Measurements from ENCODE around the gene RUVBL1. TPM values are rescaled to one million over a fixed set of nuclear protein-coding genes. Genes with fewer than 3 reads are reported as not detected.

RUVBL1 gene
- total RNA-seq, 1 donor: 6.2 TPM

DNA sequence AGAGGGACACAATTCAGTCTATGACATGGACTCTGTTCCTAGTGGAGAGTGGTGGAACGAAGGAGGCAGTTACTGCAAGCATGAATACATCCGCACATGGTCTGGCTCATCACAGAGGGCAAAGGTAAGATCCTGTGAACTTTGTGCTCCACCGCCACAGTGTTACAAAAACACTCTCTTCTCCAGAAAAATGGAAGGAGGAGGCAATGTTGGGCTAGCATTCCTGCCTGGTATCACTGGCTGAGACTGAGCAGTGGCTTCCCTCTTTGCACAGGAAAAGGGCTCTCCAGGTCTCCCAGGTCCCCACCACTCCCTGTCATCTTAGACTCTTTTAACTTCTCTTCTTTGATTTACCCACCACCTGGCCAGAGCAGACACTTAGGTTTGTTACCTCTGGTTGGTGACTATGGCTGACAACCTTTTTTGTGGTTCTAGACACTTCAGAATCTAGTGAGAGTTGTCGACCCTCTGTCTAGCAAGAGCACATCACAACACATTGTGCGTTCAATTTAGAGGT lies 28.2 kb upstream of the RUVBL1 start:
- Histone ChIP-seq H3K27me3 (ENCODE audit: insufficient read depth, low read length) (no peaks in the 10 kb centered on the region), H3K4me1 (ENCODE audit: insufficient read depth, low read length) (peaks cover 30% of the 10 kb centered on the region), H3K9me3 (ENCODE audit: low read depth, low read length) (no peaks in the 10 kb centered on the region), H3K4me3 (ENCODE audit: low read length) (no peak overlapping the region)

DNA sequence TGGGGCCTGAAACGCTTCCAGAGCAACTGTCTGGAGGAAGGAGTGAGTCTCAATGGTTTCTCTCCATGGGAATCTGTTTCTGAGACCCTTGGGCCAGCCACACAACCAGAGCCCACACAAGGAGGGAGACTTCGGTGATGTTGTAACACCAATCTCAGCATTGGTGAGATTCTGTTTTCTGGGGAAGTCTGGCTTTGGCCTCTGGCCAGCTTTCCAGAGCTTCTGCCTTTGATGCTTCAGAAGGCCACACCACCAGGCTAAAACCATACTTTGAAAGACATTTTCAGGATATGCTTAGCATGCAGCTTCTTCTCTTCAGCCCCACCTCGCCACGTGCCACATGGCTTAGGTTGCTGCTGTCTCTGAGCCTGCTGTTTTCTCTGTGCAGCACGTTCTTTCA lies 26.0 kb upstream of the RUVBL1 start:
- no peaks in the 10 kb centered on the region for H3K9me3 ChIP-seq (ENCODE audit: low read depth, low read length)
- H3K4me3 ChIP-seq (ENCODE audit: low read length): no peak overlapping the region
- H3K27me3 ChIP-seq (ENCODE audit: insufficient read depth, low read length): no peaks in the 10 kb centered on the region

DNA sequence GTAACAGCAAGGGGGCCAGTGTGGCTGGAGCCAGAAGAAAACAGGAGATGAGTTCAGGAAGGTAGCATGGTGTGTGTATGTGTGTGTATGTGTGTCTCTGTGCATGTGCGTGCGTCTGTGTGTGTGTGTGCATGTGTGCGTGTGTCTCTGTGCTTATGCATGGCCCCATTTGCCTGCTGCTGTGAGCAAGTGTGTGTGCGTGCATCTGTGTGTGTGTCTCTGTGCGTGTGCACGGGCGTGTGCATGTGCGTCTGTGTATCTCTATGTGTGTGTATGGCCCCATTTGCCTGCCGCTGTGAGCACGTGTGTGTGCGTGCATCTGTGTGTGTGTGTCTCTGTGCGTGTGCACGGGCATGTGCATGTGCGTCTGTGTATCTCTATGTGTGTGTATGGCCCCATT lies 22.6 kb upstream of the RUVBL1 start:
- H3K4me3 ChIP-seq (ENCODE audit: low read length): no peak overlapping the region

More for the DNA sequence above, 26.0 kb upstream of the RUVBL1 start:
- H3K4me1 ChIP-seq (ENCODE audit: insufficient read depth, low read length): peaks cover 20% of the 10 kb centered on the region

DNA sequence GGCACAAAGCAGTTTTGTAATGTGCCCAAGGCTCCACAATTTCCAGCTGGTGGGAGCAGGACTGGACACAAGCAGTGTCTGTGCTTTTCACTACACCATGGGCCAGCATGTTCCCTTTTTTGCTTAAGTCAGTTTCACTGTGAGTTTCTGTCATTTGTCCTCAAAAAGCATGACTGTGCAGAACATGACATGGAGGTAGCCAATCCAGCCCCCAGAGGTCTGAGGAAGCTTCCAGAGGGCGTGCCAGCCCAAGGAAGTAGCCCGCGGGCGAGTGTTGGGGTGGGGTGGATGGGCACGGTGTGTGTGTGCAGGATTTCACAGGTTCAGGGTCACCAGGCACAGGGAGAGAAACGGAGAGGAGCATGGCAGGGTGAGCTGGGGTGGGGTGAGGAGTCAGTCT lies 21.7 kb upstream of the RUVBL1 start:
- H3K9me3 ChIP-seq (ENCODE audit: low read depth, low read length): no peaks in the 10 kb centered on the region
- peaks cover 15% of the 10 kb centered on the region for H3K4me1 ChIP-seq (ENCODE audit: insufficient read depth, low read length)
- no peaks in the 10 kb centered on the region for H3K27me3 ChIP-seq (ENCODE audit: insufficient read depth, low read length)
- H3K4me3 ChIP-seq (ENCODE audit: low read length): no peak overlapping the region

More for the DNA sequence above, 22.6 kb upstream of the RUVBL1 start:
- Histone ChIP-seq H3K4me1 (ENCODE audit: insufficient read depth, low read length) (peaks cover 15% of the 10 kb centered on the region), H3K9me3 (ENCODE audit: low read depth, low read length) (no peaks in the 10 kb centered on the region), H3K27me3 (ENCODE audit: insufficient read depth, low read length) (no peaks in the 10 kb centered on the region)

DNA sequence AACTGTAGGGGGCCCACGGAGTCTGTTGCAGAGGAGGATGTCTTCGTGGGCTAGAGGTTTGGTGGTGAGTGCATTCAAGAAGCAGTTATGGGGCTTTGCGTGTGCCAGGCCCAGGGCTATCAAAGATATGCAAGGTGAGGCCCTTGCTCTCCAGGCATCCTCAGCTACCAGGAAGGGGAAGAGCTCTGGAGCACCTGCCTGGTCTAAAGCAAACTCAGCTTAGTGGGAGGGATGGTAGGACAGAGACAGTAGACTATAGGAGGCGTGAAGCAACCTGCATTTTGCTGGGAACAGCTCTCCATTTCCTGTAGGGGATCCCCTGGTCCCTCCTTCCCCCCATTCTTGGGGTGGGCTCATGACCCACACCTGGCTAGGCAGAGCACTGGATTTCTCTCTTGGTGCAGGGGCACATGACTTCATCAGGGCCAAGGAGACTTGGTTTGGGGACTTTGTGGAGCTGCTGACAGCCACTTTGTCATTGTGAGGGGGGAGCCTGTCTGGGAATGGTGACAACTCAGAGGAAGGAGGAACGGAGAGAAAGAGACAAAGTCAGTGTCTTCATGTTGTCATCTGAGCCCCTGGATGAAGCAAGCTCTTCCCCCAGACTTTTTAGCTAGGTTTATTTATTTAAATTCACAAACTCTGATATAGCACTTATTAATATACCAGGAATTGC lies 21.0 kb upstream of the RUVBL1 start:
- peaks cover 11% of the 10 kb centered on the region for H3K4me1 ChIP-seq (ENCODE audit: insufficient read depth, low read length)
- H3K4me3 ChIP-seq (ENCODE audit: low read length): no peak overlapping the region
- no peaks in the 10 kb centered on the region for H3K9me3 ChIP-seq (ENCODE audit: low read depth, low read length)
- H3K27me3 ChIP-seq (ENCODE audit: insufficient read depth, low read length): no peaks in the 10 kb centered on the region

DNA sequence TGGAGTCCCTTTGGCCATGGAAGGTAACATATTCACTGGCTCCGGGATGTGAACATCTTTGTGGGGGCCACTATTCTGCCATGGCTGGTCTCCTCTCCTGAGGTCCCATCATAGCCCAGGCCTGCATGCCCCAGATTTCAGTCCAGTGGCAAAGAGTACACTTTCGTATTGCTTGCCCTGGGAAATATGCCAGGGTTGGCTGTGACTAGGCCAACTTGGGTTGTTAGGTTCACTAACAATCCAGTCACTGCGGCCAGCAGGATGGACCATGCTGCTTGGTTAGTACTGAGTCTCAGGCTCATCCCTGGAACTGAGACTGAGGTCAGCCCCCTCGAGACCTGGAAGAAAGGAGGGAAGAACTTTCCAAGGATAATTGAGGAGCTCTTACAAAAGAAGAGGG lies 19.9 kb upstream of the RUVBL1 start:
- Histone ChIP-seq H3K4me1 (ENCODE audit: insufficient read depth, low read length) (peaks cover 9% of the 10 kb centered on the region), H3K9me3 (ENCODE audit: low read depth, low read length) (no peaks in the 10 kb centered on the region), H3K27me3 (ENCODE audit: insufficient read depth, low read length) (no peaks in the 10 kb centered on the region), H3K4me3 (ENCODE audit: low read length) (no peak overlapping the region)

DNA sequence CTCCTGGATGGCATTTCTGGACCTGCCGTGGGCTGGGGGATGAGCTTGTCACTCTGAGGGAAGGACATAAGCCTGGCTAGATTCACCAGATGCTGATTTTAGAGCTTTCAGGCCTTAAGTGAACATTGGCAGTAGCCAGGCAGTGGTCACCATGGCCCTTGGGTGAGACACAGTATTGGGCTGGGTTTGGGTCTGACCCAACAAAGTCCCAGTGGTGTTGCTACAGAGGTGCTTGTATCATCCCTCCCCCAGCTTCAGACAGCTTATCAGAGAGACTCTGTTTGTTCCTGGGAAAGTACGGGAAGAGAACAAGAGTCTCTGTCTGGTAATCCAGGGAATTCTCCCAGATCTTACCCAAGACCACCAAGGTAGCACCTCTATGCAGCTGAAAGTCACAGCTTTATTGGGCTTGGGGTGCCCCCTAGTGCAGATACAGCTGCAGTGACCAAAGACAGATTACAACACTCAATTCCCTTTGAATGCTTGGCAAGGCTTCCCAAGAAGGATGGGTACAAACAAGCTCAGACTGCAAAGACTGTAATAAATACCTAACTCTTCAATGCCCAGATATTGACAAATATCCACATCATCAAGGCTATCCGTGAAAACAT lies 9.8 kb upstream of the RUVBL1 start:
- Histone ChIP-seq H3K4me1 (ENCODE audit: insufficient read depth, low read length) (peaks cover under 1% of the 10 kb centered on the region), H3K9me3 (ENCODE audit: low read depth, low read length) (no peaks in the 10 kb centered on the region), H3K27me3 (ENCODE audit: insufficient read depth, low read length) (peaks cover 4% of the 10 kb centered on the region), H3K4me3 (ENCODE audit: low read length) (no peak overlapping the region)

DNA sequence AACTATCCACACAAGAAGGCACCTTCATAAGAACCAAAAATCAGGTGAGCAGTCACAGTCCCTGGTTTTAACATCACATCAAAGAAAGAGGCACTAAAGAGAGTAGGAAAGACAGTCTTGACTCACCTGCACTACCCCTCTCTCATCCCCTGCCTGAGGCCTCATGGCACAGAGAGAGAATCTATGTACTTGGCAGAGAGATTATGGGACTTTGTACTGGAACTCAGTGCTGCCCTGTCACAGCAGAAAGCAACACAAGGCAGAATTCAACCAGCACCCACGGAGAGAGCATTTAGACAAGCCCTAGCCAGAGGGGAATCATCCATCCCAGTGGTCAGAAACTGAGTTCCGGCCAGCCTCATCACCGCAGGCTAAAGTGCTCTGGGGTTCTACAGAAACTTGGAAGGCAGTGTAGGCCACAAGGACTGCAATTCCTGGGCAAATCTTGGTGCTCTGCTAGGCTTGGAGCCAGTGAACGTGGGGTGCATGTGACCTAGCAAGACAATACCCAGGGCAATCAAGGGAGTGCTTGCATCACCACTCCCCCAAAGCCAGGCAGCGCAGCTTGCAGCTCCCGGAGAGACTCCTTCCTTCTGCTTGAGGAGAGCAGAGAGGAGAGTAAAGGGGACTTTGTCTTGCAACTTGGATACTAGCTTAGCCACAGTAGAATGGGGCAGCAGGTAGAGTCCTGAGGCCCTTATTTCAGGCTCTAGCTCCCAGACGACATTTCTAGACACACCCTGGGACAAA lies 8.5 kb upstream of the RUVBL1 start:
- H3K4me3 ChIP-seq (ENCODE audit: low read length): no peak overlapping the region
- no peaks in the 10 kb centered on the region for H3K9me3 ChIP-seq (ENCODE audit: low read depth, low read length)
- H3K27me3 ChIP-seq (ENCODE audit: insufficient read depth, low read length): peaks cover under 1% of the 10 kb centered on the region

DNA sequence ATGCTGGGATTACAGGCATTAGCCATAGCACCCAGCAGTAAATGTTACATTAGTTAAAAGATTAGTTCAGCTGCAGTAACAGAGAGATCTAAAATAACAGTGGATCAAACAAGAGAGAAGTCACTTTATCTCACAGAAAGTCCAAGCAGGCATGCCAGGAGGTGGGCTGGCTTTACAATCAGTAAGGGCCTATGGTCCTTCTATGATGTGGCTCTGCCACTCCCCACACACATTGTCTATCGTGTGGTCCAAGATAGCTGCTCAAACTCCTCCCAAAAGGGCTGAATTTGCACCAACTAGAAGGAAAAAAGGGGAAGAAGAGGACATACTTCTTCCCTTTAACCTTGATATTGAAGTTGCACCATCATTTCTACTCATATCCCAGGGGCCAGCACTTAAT lies 4.6 kb upstream of the RUVBL1 start:
- no peaks in the 10 kb centered on the region for H3K27me3 ChIP-seq (ENCODE audit: insufficient read depth, low read length)
- no peak overlapping the region for H3K4me3 ChIP-seq (ENCODE audit: low read length)
- no peaks in the 10 kb centered on the region for H3K9me3 ChIP-seq (ENCODE audit: low read depth, low read length)
- H3K4me1 ChIP-seq (ENCODE audit: insufficient read depth, low read length): peaks cover 7% of the 10 kb centered on the region

More for the DNA sequence above, 8.5 kb upstream of the RUVBL1 start:
- H3K4me1 ChIP-seq (ENCODE audit: insufficient read depth, low read length): peaks cover 4% of the 10 kb centered on the region

DNA sequence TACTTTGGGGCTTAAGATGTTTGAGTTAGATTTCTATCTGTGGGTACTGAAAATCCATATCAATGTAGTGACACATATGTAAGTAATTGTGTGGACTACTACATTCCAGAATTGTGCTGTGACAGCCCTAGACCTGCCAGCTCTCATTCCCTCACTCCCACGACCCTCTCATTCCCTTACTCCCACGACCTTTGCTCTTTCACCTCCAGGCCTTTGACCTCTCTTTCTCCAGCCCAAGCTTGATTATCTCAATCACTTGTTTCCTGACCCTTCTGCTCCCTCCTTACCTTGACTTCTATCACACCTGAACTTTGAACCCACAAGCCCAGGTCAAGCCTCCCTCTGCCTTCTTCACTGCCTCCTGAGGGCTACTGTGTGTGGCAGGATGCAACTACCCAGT lies 3.6 kb upstream of the RUVBL1 start:
- Histone ChIP-seq H3K9me3 (ENCODE audit: low read depth, low read length) (no peaks in the 10 kb centered on the region), H3K27me3 (ENCODE audit: insufficient read depth, low read length) (no peaks in the 10 kb centered on the region), H3K4me3 (ENCODE audit: low read length) (no peak overlapping the region), H3K4me1 (ENCODE audit: insufficient read depth, low read length) (peaks cover 17% of the 10 kb centered on the region)

DNA sequence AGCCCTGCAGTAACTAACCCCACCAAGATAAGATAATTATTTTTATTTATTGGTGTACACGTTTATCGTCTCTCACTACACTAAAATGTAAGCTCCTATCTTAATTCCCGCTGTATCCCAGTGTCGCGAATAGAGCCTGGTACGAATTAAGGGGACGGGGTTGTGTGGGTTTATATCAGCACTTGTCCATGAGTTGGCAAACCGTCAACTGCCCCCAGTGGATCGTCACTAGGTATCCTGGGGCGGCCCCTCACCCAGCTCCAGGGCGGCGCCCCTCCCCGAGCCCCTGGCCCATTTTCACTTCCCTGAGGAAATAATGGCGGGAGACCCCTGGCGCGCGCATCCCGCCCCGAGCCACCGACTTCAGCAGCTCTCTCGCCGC lies 465 bp downstream of the RUVBL1 start:
- no peaks in the 10 kb centered on the region for H3K9me3 ChIP-seq (ENCODE audit: low read depth, low read length)

DNA sequence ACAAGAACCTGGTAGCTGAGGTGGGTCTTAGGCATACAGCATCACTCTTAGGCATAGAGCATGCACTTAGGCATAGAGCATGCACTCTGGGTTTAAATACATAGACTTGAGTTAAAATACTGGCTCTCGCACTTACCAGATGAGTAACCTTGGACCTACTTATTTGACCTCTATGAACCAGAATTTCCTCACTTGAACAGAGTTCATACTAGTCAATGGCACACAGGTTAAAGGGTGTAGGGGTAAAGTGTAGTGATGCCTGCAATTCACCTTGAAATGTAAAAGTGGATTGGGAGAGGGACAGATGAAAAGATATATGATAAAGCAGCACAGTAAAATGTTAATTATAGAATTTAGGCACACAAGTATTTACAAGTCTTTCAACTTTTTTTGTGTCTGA lies 1.6 kb downstream of the RUVBL1 start:
- peaks cover 13% of the 10 kb centered on the region for H3K4me1 ChIP-seq (ENCODE audit: insufficient read depth, low read length)
- H3K4me3 ChIP-seq (ENCODE audit: low read length): no peak overlapping the region
- no peaks in the 10 kb centered on the region for H3K27me3 ChIP-seq (ENCODE audit: insufficient read depth, low read length)
- no peaks in the 10 kb centered on the region for H3K9me3 ChIP-seq (ENCODE audit: low read depth, low read length)

More for the DNA sequence above, 465 bp downstream of the RUVBL1 start:
- Histone ChIP-seq H3K4me1 (ENCODE audit: insufficient read depth, low read length) (peaks cover 14% of the 10 kb centered on the region), H3K27me3 (ENCODE audit: insufficient read depth, low read length) (no peaks in the 10 kb centered on the region), H3K4me3 (ENCODE audit: low read length) (peak overlapping the region; percentile 71)

DNA sequence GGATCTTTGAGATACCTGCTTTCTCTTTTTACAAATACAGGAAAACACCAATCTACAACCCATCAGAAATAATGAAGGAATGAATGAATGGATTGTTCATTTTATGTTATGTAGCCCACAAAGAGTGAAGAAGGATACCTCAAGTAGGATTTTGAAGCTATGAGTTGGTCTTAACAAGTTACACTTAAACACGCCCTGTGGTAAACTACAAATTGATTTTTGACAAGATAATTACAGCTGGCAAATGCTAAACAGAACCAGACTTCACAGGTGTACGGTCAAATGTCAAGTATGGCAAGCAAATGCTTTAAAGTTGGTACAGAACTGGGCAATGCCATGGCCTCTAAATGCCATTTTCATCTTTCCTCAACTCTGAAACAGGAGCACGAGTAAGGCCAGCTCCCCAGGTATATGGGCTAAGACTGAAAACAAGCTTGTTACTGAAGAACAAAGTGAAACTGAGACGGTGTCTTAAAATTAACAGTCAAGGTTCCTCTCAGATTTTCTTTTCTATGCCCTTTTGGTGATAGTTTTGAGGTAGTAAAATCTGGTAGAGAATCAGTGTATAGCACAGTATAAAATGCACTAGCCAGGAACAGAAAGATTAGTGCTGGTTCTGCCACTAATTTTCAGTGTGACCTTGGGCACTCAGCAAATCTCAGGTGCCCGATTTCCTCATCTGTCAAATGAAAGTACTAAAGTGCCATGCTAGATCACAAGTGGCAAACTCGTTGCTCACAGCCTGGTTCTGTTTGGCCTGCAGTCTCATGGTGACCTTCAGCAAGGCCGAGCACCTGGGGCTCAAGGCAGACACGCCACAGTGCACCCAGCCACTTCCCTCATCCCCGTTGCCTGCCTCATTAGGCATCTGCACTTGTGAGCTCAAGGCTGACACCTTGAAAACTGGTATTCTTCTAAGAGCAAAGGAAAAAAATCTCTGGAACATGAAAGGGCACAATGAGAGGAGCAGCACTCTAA lies 9.5 kb downstream of the RUVBL1 start:
- H3K9me3 ChIP-seq (ENCODE audit: low read depth, low read length): no peaks in the 10 kb centered on the region
- no peak overlapping the region for H3K4me3 ChIP-seq (ENCODE audit: low read length)
- peaks cover 14% of the 10 kb centered on the region for H3K4me1 ChIP-seq (ENCODE audit: insufficient read depth, low read length)
- H3K27me3 ChIP-seq (ENCODE audit: insufficient read depth, low read length): no peaks in the 10 kb centered on the region

DNA sequence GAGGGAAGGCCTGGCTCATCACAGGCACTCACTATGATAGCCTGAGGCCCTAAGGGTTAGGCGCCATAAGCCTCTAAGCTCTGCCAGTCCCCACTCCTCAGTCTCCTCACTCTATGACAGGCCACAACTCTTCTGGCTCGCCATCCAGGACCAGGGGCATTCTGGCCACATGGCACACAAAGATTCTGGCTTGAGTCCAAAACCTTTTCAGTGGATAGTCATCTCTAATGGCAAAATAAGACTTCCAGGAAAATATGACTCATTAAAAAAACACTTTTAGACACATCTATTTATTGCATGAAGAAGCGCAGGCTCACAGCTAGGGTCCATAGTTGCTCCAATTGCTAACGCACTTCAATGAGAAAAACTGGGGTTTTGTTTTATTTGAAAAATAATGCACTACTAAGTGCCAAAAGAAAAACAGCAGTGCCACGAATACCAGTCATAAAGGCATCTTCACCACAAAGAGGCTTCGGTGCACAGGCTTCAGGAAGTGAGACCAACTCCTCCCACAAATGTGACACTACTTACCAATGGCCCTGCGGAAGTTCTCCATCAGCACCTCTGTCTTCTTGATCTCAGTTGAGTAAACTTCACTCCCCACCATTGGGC lies 11.1 kb downstream of the RUVBL1 start:
- H3K4me1 ChIP-seq (ENCODE audit: insufficient read depth, low read length): peaks cover 14% of the 10 kb centered on the region
- H3K27me3 ChIP-seq (ENCODE audit: insufficient read depth, low read length): no peaks in the 10 kb centered on the region
- H3K4me3 ChIP-seq (ENCODE audit: low read length): no peak overlapping the region

More for the DNA sequence above, 11.1 kb downstream of the RUVBL1 start:
- no peaks in the 10 kb centered on the region for H3K9me3 ChIP-seq (ENCODE audit: low read depth, low read length)
